Anterior cingulate cortex (tissue), 58 donors: ENCODE results near the gene MROH2A.
A peak's percentile ranks its signal among the peaks of the same experiment; 100 is the strongest.

ENCODE experiments used
- DNase-seq, 58 donors: peaks; one replicate each; lab custom pipeline; 2025; lab: John Stamatoyannopoulos, UW

The MROH2A gene

GRCh38 chr2:233798335-233799086, 20.4 kb downstream of the MROH2A start:
- DNase-seq: no peak

GRCh38 chr2:233799087-233799665, 21.0 kb downstream of the MROH2A start:
- no peak for DNase-seq

GRCh38 chr2:233799716-233800115, 21.6 kb downstream of the MROH2A start:
- DNase-seq: no peak

GRCh38 chr2:233800208-233800607, 22.1 kb downstream of the MROH2A start:
- no peak for DNase-seq

GRCh38 chr2:233801357-233802131, 23.4 kb downstream of the MROH2A start:
- DNase-seq: peak in 14 of 58 donors; percentile 2 to 39 (median 11)

GRCh38 chr2:233802132-233802815, 24.1 kb downstream of the MROH2A start:
- no peak for DNase-seq

- no peak for DNase-seq
These were observed 25.3 kb downstream of the MROH2A start for GRCh38 chr2:233803292-233803911.

- no peak for DNase-seq
These were observed 25.9 kb downstream of the MROH2A start for GRCh38 chr2:233803994-233804393.

GRCh38 chr2:233807215-233807865, 29.2 kb downstream of the MROH2A start:
- DNase-seq: no peak

GRCh38 chr2:233807966-233808935, 30.1 kb downstream of the MROH2A start:
- DNase-seq: no peak

- DNase-seq: no peak
These were observed 32.3 kb downstream of the MROH2A start for GRCh38 chr2:233810385-233810784.

GRCh38 chr2:233811087-233811486, 33.0 kb downstream of the MROH2A start:
- DNase-seq: no peak

- DNase-seq: no peak
These were observed 33.6 kb downstream of the MROH2A start for GRCh38 chr2:233811732-233812131.

- no peak for DNase-seq
These were observed 35.3 kb downstream of the MROH2A start for GRCh38 chr2:233813236-233814055.

GRCh38 chr2:233814056-233814835, 36.1 kb downstream of the MROH2A start:
- no peak for DNase-seq

- DNase-seq: no peak
These were observed 37.7 kb downstream of the MROH2A start for GRCh38 chr2:233815861-233816260.

GRCh38 chr2:233816334-233816733, 38.2 kb downstream of the MROH2A start:
- no peak for DNase-seq
